Measurements from ENCODE around the gene FHOD3.

The FHOD3 gene

GRCh38 chr18:36303211-36303844, 5.8 kb downstream of the FHOD3 start:
- H3K4me1 Mint-ChIP-seq, result peaks cover 64% of the 10 kb centered on the region
- H3K36me3 Mint-ChIP-seq (ENCODE audit: low read depth), result no peaks in the 10 kb centered on the region
- peak; percentile 29 for DNase-seq
- peaks cover 3% of the 10 kb centered on the region for H3K9me3 Mint-ChIP-seq
- TF ChIP-seq CTCF (IDR thresholded peaks at IDR 0.05), result no peak
- peak overlapping the region; percentile 9 for H3K27ac Mint-ChIP-seq
- peaks cover 12% of the 10 kb centered on the region for H3K27me3 Mint-ChIP-seq (ENCODE audit: low read depth, poor library complexity)
- H3K4me3 Mint-ChIP-seq, result no peak overlapping the region

GRCh38 chr18:36304723-36305122, 7.2 kb downstream of the FHOD3 start:
- H3K4me1 Mint-ChIP-seq, result peaks cover 67% of the 10 kb centered on the region
- H3K9me3 Mint-ChIP-seq, result no peaks in the 10 kb centered on the region
- no peaks in the 10 kb centered on the region for H3K36me3 Mint-ChIP-seq (ENCODE audit: low read depth)
- DNase-seq, result no peak
- peaks cover 7% of the 10 kb centered on the region for H3K27me3 Mint-ChIP-seq (ENCODE audit: low read depth, poor library complexity)
- H3K4me3 Mint-ChIP-seq, result no peak overlapping the region
- H3K27ac Mint-ChIP-seq, result no peak overlapping the region
- TF ChIP-seq CTCF (IDR thresholded peaks at IDR 0.05), result no peak

DNA sequence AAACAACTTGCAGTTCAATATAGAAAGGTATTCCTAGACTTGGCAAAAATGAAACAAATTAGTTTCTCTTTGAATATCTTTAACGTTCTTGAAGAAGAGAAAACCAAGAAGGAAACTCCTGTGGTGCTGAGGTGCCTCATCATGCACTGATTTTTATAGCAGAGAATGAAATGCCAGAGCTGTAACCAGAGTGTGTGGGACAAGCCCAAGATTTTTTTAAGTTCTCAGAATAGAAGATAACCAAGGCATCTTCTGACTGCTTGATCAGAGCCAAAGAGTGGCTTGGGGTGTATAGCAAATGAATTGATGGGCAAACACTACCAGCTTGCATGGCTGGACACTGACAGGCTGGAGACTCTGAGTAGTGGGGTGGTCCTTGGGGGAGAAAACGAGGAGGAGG, 7.9 kb downstream of the FHOD3 start:
- peaks cover 69% of the 10 kb centered on the region for H3K4me1 Mint-ChIP-seq
- no peaks in the 10 kb centered on the region for H3K36me3 Mint-ChIP-seq (ENCODE audit: low read depth)
- H3K27ac Mint-ChIP-seq, result no peak overlapping the region
- no peak for DNase-seq
- no peak for TF ChIP-seq CTCF (IDR thresholded peaks at IDR 0.05)
- H3K27me3 Mint-ChIP-seq (ENCODE audit: low read depth, poor library complexity), result peaks cover 5% of the 10 kb centered on the region
- H3K4me3 Mint-ChIP-seq, result no peak overlapping the region
- no peaks in the 10 kb centered on the region for H3K9me3 Mint-ChIP-seq

DNA sequence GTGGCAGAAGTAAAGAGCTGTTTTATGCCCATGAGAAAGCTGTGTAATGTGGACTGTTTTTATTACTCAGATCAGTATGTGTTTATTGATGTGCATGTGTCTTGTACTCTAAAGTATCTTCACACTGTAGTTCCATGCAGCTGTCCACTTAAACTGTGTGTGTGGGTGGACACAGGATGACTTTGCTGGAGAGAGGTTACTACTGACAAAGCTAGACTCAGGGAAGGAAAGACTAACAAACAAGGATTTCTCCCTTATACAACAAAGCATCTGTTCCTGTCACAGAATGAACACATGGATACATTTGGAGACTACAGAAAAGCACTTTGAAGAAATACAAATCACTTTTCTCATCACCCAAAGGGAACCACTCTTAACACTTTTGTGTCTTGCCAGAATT, 10.0 kb downstream of the FHOD3 start:
- Mint-ChIP-seq H3K36me3 (ENCODE audit: low read depth) (no peaks in the 10 kb centered on the region), H3K27me3 (ENCODE audit: low read depth, poor library complexity) (peaks cover 11% of the 10 kb centered on the region), H3K4me1 (peaks cover 76% of the 10 kb centered on the region), H3K4me3 (no peak overlapping the region), H3K27ac (no peak overlapping the region), H3K9me3 (no peaks in the 10 kb centered on the region)
- DNase-seq, result no peak
- no peak for TF ChIP-seq CTCF (IDR thresholded peaks at IDR 0.05)

DNA sequence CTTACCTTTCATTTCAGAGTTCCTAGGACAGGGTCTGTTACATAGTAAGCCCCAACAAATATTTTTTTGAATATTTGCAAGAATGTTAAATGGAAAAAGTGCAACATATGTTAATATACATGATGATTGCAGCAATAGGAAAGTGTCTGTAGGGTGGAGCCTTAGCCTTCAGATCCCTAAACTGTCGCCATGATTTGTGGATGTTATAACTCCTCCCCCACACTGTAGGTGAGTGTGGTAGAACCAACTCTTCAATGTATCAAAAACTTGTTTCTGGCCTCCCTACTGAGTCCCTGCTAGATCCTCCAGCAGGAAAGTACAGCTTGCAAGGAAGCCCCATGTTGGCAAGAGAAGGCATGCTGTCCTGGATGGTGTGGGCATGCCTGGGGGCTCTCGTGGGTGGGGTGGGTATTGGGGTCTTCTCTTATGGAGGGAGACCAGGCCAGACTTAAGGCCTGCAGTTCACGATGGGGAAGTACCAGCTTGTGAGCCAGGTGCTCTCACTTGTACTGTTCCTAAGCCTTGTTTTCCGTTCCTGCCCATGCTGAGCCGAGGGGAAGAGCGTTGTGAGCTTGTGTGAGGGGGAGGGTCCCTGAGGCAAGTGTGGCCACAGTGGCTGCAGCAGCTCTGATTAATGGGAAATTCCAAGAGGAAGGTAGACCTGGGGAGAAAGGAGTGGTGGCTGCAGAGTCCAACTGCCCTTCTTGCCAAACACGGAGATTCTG, 11.4 kb downstream of the FHOD3 start:
- Mint-ChIP-seq H3K36me3 (ENCODE audit: low read depth) (no peaks in the 10 kb centered on the region), H3K27ac (no peak overlapping the region), H3K4me1 (peaks cover 65% of the 10 kb centered on the region), H3K27me3 (ENCODE audit: low read depth, poor library complexity) (peaks cover 8% of the 10 kb centered on the region), H3K9me3 (no peaks in the 10 kb centered on the region), H3K4me3 (no peak overlapping the region)
- TF ChIP-seq CTCF (IDR thresholded peaks at IDR 0.05), result no peak
- DNase-seq, result no peak

Measured in nephron progenitor cell (in vitro differentiated cells).